ENCODE results near the gene GMDS. TPM values are rescaled to one million over a fixed set of nuclear protein-coding genes. Genes with fewer than 3 reads are reported as not detected.

Gene GMDS
- total and polyA plus RNA-seq, 2 donors (not counting 3 experiments of a cell fraction or from before 2014, with no cell fraction given), result 9.8 to 23.5 TPM

GRCh38 chr6:2140438-2141128 lies 104.8 kb downstream of the GMDS start:
- FAIRE-seq, result no peak
- H3K9me1 ChIP-seq (replicated peaks; ENCODE audit: control insufficient read depth, extremely low read depth, insufficient read depth, low read length), result no peaks in the 10 kb centered on the region
- BruUV-seq (replicated peaks), result no TSS peak
- H3K27me3 ChIP-seq (ENCODE audit: control insufficient read depth in 2 of 2, insufficient read depth in 2 of 2, low read length in 2 of 2), result no peaks in the 10 kb centered on the region
- H3K9ac ChIP-seq (replicated peaks; ENCODE audit: extremely low read depth, insufficient read depth, low read length), result no peak overlapping the region
- H3K79me2 ChIP-seq (ENCODE audit: control insufficient read depth, insufficient read depth, low read length), result no peaks in the 10 kb centered on the region
- TF ChIP-seq FOS (IDR thresholded peaks at IDR 0.05; ENCODE audit: borderline replicate concordance, insufficient read depth, low read length) (no peak), EZH2 (IDR thresholded peaks at IDR 0.05; ENCODE audit: borderline replicate concordance, low read depth, low read length, severe bottlenecking) (no peak), MYC (IDR thresholded peaks at IDR 0.05; ENCODE audit: low read depth, low read length) (no peak), GATA2 (IDR thresholded peaks at IDR 0.05; ENCODE audit: insufficient read depth, insufficient read length, low read depth, low read length) (no peak), POLR2A (IDR thresholded peaks at IDR 0.05; ENCODE audit: low read depth, low read length) (no peak), MAX (IDR thresholded peaks at IDR 0.05; ENCODE audit: insufficient read depth, insufficient read length) (no peak)
- POLR2A ChIA-PET, result no interaction called here
- H2AFZ ChIP-seq (ENCODE audit: low read depth, low read length), result no peak overlapping the region
- no peaks in the 10 kb centered on the region for H3K9me3 ChIP-seq (replicated peaks; ENCODE audit: control insufficient read depth, insufficient read depth, low read length)
- intact Hi-C loops (cut with micrococcal nuclease) (no loop called here), dilution Hi-C loops (cut with MboI; ENCODE audit: extremely low pct_ligation_motif_present, low sequenced_read_pairs) (no loop called here)
- H4K20me1 ChIP-seq (replicated peaks; ENCODE audit: control insufficient read depth, extremely low read depth, insufficient read depth, low read length), result no peaks in the 10 kb centered on the region
- CTCF ChIA-PET, result interaction anchor here (1.2 to 1.4 kb wide), 3 partner anchors 10 to 545 kb away, joined by 3 to 5 read pairs (median 5); no protein-coding TSS in a partner anchor
- no peaks in the 10 kb centered on the region for H3K36me3 ChIP-seq (ENCODE audit: control insufficient read depth in 2 of 2, extremely low read depth in 1 of 2, insufficient read depth in 2 of 2, low read length in 2 of 2)
- DNase-seq (ENCODE audit: low read depth, low spot score), result no peak
- H3K27ac ChIP-seq (ENCODE audit: insufficient read depth, low read depth, low read length), result no peak overlapping the region
- no peaks in the 10 kb centered on the region for H3K4me1 ChIP-seq (ENCODE audit: control insufficient read depth, extremely low read depth, insufficient read depth, low read length)
- no peak overlapping the region for H3K4me2 ChIP-seq (ENCODE audit: insufficient read depth, low read length)
- no peak overlapping the region for H3K4me3 ChIP-seq (replicated peaks in 1 of 3; ENCODE audit: insufficient read depth in 1 of 3, low read depth in 1 of 3, low read length in 3 of 3)

- FAIRE-seq, result no peak
- ChIA-PET POLR2A (no interaction called here), CTCF (interaction anchor here (0.8 to 1.1 kb wide), 2 partner anchors 11 to 15 kb away, joined by 3 to 4 read pairs; no protein-coding TSS in a partner anchor)
- no peaks in the 10 kb centered on the region for H3K9me3 ChIP-seq (replicated peaks; ENCODE audit: control insufficient read depth, insufficient read depth, low read length)
- no peaks in the 10 kb centered on the region for H3K36me3 ChIP-seq (ENCODE audit: control insufficient read depth in 2 of 2, extremely low read depth in 1 of 2, insufficient read depth in 2 of 2, low read length in 2 of 2)
- H2AFZ ChIP-seq (ENCODE audit: low read depth, low read length), result no peak overlapping the region
- no peak overlapping the region for H3K4me2 ChIP-seq (ENCODE audit: insufficient read depth, low read length)
- H3K9ac ChIP-seq (replicated peaks; ENCODE audit: extremely low read depth, insufficient read depth, low read length), result no peak overlapping the region
- no peak overlapping the region for H3K27ac ChIP-seq (ENCODE audit: insufficient read depth, low read depth, low read length)
- no peaks in the 10 kb centered on the region for H4K20me1 ChIP-seq (replicated peaks; ENCODE audit: control insufficient read depth, extremely low read depth, insufficient read depth, low read length)
- intact Hi-C loops (cut with micrococcal nuclease) (no loop called here), dilution Hi-C loops (cut with MboI; ENCODE audit: extremely low pct_ligation_motif_present, low sequenced_read_pairs) (no loop called here)
- H3K27me3 ChIP-seq (ENCODE audit: control insufficient read depth in 2 of 2, insufficient read depth in 2 of 2, low read length in 2 of 2), result no peaks in the 10 kb centered on the region
- DNase-seq (ENCODE audit: low read depth, low spot score), result no peak
- TF ChIP-seq GATA2 (IDR thresholded peaks at IDR 0.05; ENCODE audit: insufficient read depth, insufficient read length, low read depth, low read length) (no peak), MAX (IDR thresholded peaks at IDR 0.05; ENCODE audit: insufficient read depth, insufficient read length) (no peak), JUN (IDR thresholded peaks at IDR 0.05; ENCODE audit: borderline replicate concordance, insufficient read depth, insufficient read length, low read depth) (no peak), EZH2 (IDR thresholded peaks at IDR 0.05; ENCODE audit: borderline replicate concordance, low read depth, low read length, severe bottlenecking) (no peak)
- BruUV-seq (replicated peaks), result no TSS peak
- peaks cover 24% of the 10 kb centered on the region for H3K4me1 ChIP-seq (ENCODE audit: control insufficient read depth, extremely low read depth, insufficient read depth, low read length)
- no peaks in the 10 kb centered on the region for H3K79me2 ChIP-seq (ENCODE audit: control insufficient read depth, insufficient read depth, low read length)
- no peak overlapping the region for H3K4me3 ChIP-seq (replicated peaks in 1 of 3; ENCODE audit: insufficient read depth in 1 of 3, low read depth in 1 of 3, low read length in 3 of 3)
- no peaks in the 10 kb centered on the region for H3K9me1 ChIP-seq (replicated peaks; ENCODE audit: control insufficient read depth, extremely low read depth, insufficient read depth, low read length)
These were observed 110.0 kb downstream of the GMDS start for GRCh38 chr6:2135401-2135800.

All from endothelial cell of umbilical vein (primary cell).